Activated naive CD4-positive, alpha-beta T cell treated with Interleukin-2 at 50 U/mL for 16 hours (primary cell): ENCODE data around the gene NPBWR2.

Source experiments
- DNase-seq: peaks from one replicate; pipeline ENCODE4 v3.0.0-alpha.2; 2020

NPBWR2 gene

DNA sequence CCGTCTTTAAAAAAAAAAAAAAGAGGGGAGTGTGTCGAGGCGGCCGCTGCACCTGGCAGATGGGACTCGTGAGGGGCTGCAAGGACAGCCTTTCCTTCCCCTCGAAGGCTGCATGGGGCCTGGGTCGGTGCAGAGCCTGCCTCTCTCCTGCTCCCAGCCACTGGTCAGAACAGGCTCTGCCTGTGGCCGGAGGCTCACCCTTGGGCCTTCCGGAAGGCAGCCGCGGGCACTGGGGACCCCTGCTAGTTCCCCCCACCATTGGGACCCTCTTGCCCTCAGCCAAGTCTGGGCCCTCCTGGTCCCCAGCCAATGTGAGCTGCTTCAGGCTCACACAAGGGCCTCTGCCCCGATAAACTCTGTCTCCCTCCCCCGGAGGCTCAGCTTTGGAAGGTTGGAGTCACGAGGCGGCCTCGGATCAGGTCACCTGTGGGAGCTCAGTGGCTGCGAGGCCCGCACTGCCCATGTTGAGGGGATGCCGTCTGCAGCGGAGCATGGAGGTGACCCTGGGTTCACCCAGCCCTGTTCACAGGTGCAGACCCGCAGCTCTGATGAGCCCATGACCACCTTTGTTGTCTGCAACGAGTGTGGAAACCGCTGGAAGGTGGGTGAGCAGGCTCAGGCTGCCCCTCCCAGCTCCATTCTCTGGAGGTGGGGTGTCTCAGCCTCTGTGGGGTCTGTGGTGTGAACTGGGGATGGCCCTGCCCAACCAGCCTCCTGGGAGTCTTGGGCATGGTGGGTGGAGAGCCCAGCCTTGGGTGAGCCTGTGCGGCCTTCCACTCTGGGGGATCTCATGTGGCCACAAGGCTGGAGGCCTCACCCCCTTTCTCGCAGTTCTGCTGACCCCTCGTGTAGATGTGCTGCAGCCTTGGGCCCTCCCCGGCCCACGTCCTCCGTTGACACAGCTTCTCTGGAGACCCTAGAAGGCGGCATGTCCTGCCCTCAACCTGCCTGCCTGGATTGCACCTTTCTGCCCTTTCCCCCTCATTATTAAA lies 35.7 kb downstream of the NPBWR2 start:
- no peak for DNase-seq

DNA sequence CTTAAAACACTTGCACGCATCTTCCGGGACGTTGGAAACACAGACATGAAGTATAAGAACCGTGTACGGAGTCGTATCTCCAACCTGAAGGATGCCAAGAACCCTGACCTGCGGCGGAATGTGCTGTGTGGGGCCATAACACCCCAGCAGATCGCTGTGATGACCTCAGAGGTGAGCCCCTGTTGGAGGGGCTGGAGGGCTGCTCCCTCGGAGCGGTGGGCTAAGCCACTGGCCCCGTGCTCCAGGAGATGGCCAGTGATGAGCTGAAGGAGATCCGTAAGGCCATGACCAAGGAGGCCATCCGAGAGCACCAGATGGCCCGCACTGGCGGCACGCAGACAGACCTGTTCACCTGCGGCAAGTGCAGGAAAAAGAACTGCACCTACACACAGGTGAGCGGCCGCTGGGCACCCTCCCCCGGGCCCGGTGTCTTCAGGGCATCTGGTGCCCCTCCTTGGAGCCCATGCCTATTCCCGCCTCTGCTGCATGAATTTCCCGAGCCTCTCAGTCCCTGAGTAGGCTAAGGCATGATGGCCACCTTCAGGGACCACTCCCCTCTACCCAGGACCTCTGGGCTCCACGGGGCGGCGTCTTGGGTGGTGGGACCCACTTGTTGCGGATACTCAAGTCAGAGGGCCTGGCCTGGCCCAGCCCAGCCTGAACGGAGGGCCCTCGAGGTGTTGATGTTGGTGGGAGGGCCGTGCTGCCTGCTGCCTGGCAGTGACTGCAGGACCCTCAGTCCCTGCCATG lies 36.9 kb downstream of the NPBWR2 start:
- no peak for DNase-seq

DNA sequence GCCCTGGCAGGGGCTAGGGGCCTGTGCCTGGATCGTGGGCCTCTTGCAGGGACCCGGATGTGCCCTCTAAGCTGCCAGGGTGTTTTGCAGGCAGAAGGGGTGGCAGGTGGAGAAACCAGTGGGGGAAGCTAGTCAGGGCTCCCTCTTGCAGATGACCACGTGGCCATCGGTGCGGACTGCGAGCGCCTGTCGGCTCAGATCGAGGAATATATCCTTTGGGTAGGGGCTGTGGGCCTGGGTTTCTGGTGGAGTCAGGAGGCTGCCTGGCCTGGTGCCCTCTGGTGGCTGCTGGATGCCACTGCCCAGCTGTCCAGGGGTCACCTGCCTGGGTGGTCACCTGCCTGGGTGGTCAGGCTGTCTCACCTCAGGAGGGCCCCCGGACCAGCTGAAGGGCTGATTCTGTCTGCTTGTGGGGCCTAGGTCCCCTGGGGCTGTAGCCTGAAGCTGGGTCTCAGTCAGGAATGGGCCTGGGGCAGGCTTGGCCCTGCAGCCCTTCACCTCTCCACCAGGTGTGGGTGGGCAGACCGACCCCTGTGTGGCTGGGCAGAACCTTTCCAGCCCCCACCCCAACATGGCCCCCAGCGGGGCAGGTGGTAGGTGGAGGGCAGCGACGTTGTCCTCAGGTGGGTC lies 37.6 kb downstream of the NPBWR2 start:
- DNase-seq = peak; percentile 29

DNA sequence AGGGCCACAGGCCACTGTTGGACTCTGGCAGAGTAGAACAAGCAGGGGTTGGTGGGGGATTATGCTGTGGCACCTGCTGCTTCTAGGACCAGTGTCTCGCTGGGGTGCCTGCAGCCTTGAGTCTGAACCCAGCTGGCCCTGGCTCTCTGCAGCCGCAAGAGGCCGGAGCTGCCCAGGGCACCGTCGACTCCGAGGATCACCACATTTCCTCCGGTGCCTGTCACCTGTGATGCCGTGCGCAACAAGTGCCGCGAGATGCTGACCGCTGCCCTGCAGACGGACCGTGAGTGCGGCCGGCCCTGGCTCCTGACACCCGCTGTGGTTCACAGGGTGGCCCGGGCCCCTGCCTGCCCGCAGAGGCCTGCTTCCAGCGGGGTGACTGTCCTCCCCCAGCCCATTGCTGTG lies 38.2 kb downstream of the NPBWR2 start:
- DNase-seq = no peak

DNA sequence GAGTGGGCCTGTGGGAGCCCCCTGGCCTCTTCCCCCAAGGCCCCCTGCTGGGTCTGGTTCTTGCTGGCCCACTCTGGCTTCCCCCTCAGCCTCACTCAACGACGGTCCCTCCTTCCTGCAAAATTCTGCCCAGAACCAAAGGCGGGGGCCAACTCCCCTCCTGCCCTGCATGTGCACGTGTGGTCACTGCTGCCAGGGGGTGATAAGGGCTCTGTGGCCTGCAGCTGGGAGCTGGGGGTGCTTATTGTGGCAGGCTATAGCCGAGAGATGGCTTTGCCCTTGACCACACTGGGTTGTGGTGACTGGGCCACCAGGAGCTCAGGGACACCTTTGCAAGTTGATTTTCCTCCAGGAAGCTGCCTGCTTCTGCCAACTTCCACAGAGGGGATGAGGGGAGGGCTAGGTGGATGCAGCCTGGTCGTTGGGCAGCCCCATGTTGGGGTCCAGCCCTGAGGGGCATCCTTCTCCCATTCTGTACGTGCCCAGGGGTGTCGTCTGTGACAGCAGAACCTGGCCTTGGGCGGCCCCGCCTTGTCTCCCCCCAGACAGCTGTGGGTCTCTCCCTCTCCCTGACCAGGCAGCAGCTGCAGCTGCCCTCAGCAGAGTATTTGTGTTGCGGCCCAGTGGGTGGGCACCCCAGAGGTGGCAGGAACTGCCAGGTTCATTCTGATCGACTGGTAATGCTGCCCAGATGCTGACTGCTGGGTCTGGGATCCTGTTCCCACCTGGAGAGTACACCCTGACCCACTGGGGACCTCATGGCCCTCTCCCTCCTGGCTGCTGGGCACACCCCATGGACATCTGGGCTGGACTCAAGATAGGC lies 38.8 kb downstream of the NPBWR2 start:
- DNase-seq = no peak

DNA sequence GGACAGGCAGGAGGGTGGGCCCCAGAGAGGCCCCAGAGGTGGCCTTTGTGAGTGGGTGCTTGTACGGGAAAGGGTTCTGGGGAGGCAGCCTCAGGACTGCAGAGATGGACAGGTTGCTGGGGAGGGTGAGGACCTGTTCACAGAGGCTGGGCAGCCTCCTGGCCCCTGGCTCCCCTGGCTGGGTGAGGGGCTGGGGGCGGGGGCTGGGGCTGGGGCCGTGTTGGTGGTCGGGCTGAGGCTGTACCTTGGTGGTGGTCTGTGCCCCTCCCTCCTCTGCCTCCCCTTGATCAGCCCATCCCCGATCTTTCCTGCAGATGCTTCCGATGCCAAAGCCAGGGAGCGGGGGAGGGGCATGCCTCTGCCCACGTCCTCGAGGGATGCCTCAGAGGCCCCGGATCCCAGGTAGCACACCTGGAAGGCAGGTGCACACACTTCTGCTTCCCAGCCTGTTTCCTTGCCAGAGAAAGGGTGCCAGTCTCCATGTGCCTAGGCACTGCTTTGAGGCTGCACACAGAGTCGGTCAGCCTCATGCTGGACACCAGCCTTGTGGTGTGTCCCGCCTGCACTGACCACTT lies 39.5 kb downstream of the NPBWR2 start:
- no peak for DNase-seq

DNA sequence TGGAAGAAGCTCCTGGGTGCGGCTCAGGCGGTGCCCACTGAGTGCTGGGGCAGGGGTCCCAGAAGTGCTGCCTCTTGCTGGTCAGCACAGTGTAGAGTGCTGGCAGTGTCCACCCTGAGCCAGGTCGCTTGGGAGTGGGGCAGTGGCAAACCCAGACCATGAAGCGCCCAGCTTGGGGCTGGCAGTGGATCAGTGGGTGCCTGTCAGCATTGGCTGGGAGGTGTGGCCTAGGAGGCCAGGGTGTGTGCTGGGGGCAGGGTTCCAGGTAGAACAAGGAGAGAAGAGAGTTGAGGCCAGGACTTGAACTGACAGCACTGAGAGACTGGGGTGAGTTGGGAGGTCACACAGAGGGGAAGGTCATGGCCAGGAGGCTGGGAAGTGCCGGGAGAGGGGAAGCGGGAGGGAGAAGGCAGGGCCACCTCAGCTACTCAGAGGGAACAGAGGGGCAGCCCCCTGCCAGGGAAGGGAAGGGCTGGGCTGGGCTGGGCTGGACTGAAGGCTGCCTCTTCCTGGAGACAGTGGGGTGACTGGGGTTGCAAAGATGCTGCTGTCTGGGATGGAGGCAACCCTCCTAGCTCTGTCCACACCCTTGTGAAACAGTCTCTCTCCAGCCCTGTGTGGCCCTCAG lies 40.2 kb downstream of the NPBWR2 start:
- no peak for DNase-seq

DNA sequence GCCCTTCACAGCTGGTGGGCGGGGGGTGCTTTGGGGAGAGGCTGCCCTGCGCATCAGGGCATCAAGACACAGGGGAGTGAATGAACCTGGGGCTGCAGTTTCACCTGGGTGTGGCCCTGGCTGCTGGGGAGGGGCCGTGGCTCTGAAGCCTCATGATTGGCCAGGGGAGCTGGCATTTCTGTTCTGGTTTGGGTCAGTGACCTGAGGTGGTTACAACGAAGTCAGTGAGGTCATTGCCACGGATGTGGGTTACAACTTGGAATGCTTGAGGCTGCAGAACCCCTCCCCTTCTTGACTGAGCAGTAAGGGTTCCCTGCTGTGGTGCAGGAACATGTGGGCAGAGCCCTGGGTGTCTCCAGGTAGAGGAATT lies 41.4 kb downstream of the NPBWR2 start:
- peak; percentile 48 for DNase-seq

DNA sequence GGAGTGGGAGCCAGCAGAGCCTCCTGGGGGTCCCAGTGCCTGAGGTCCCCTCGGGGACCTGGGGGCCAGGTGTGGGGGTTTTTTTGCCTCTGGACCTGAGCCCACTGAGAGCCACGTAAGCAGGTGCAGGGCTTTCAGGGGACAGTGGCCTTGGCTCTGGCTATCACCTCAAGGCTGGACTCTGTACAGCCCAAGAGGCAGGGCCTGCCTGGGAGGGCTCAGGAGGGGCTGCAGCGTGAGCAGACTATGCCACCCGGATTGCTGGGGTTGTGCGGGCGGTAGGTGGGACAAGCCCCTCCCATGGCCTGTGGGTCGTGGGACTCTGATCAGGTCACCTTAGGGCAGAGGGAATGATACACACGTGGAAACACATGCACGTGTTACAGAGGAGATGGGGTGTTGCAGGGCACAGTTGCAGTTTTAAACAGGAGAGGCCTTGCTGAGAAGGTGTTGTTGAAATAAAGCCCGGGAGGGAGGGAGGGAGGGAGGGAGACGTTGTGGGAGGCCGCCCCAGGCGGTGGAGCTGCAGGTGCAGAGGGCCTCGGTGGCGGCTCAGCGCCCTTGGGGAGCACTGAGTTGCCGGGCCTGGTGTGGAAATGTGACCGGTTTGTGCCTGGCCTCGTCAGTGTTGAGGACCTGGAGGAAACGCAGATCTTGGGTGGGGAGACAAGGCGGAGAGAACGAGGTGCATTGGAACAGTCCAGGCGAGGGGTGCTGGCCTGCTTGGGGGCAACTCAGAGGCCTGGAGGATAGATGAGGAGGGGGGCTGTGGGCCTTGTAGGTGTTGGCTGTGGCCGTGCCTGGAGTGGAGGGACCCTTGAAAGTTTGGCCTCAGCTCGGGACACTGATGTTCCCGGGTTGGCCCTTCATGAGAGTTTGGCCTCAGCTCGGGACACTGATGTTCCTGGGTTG lies 42.0 kb downstream of the NPBWR2 start:
- no peak for DNase-seq

DNA sequence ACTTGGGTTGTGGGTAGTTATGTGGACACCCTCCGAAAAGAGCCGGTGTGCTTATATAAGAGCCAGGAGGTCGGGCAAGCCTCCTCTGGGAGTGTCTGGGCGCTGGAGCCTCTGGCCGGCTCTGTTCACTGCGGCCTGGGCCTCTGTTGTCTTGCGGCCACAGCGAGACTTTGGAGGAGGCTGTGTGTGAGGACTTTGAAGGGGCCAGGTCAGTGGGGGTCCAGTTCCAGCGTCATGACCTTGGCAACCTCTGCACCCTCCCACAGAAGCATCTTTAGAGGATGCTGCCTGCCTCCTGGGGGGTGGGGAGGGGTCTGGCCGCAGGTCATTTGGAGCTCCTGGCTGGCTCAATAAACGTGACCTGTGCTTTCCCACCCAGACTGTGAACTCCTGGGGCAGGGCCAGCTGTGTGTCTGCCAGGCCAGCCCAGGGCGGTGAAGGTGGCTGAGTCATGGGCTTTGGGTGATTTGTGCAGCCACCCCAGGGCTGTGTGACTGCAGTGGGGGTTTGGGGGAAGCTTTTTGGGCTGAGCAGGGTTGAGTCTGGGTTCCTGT lies 43.1 kb downstream of the NPBWR2 start:
- no peak for DNase-seq

DNA sequence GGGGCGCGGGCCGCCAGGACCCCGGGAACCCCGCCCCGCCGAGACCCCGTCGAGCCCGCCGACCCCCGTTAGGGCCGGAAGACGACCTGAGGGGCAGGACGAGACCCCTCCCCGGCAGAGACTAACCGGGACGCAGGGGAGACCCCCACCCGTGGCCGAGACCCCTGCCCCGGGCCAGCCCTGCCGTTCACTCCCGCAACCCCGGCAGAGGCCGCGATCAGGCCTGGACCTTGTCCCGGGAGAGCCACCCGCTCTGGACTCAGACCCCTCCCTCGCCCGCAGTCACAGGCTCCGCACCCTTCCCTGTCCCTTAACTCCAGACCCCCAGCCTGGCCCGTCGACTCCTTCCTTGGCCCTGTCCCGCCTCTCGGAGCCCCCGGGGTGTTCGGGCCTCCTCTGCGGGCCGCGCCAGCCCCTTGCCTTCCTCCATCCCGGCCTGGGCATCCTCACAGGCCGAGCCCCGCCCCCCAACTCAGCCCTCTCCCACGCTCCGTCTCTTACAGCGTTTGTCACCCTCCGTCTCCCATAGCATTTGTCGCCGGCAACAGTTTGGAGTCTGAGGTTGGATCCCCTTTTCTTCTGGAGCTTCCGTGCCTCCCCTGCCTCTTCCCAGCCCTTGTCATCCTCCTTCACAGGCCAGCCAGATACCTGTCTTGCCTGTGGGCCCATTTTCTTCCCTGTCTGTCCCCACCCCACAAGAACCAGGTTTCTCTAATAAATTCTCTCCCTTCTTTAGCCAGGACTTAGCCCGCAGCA lies 43.8 kb downstream of the NPBWR2 start:
- peak; percentile 50 for DNase-seq

DNA sequence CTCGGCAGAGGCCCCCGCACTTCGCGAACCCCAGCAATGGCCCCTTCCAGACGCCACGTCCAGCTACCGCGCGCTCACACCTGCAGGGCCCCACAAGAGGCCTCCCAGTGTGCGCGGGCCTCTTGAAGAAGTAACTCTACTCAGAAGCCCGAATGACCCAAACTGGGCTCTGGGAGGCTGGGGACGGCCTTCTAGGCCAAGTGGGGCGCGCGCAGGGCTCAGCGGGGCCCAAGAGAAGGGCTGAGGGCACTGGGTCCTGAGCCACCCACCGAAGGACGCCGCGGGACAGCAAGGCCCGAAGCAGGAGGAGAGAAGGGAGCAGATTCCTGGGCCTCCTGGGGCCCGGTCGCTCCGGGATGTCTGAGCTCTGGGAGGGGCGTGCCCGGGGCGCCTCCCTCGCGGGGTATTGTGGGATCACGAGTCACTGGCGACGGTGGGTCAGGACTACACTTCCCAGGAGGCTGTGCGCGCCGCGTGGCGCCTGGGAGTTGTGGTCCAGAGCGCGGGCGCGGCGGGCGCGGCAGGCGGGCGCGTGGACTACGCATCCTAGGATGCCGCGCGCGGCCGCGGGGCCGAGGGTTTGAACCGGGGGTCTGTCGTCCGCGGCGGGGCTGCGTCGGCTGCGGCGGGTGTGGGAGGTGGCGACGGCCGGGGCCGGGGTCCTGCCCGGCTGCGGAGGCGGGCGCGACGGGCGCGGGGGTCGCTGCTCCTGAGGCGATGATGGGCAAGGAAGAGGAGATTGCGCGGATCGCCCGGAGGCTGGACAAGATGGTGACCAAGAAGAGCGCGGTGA lies 44.6 kb downstream of the NPBWR2 start, which contains the start of gene TCEA2:
TSS of gene TCEA2 (plus strand) at position 603 of the 793 bp plus-strand sequence. CDS start at position 718, 115 bp downstream.
- DNase-seq = peak; percentile 95

DNA sequence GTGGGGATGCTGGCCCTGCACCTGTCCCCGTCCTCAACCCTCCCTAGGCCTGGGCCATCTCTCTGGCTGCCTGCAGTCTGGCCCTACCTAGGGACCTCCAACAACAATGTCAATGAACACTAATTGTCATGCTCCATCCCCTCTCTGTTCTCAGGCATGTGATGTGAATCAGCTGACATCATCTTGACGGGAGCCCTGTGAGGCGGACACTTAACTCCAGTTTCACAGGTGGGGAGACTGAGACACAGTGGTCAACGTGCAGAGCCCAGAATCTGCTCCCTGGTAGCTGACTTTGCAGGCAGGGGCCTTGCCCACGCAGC lies 45.1 kb downstream of the NPBWR2 start:
- DNase-seq = no peak

DNA sequence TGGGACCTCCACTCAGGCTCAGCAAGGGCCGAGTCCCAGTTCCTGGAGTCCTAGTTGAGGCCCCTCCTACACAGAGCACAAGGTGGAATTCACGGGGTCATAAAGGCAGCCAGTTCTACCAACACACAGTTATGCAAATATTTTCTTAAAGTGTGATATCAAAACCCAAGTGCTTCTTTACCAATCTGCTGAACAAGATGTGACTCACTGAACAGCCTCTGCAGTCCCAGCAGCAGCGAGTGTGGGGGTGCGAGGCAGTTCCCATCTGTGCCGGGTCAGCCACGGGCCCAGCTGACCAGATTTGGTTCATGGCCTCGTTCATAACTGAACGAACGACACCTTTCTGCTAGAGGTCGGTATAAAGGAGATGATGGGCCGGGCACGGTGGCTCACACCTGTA lies 48.8 kb downstream of the NPBWR2 start:
- no peak for DNase-seq

DNA sequence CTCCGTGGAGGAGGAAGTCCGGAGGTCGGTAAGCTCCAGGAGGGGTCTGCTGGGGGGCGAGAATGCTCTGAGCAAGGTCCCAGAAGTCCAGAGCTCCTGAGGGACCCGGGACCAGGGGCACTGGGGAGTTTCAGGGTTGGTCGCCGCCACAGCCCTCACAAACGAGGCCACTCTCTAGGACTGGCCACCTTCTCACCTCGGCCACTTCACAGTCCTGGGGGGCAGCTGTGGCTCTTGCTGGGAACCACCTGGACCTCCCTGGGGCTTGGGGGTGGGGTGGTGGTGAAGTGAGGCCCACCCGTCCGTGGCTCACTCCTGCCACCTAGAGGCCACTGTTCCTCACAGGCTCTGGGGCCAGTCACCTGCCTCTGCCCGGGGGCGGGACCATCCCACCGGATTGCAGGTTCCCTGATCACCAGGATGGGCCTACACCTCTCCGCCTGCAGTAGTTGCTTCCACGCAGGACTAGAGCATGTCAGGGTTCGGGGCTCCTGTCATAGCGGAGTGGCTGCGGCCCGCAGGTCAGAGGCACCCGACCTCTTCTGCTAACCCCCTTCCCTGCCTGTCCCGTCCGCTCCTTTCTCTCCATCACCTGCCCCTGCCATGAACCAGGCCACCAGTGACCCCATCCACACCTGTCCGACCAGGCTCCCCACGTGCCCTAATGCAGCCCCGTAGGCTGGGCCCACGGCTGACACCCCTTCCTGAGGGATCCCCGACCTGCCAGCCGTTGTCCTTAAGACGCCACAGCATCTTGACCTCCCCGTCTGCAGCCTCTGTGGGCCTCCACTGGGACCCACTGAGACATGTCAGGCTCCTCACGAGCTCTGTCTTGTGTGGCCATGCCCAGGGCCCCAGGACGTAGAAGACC lies 49.5 kb downstream of the NPBWR2 start:
- DNase-seq = peak; percentile 82

DNA sequence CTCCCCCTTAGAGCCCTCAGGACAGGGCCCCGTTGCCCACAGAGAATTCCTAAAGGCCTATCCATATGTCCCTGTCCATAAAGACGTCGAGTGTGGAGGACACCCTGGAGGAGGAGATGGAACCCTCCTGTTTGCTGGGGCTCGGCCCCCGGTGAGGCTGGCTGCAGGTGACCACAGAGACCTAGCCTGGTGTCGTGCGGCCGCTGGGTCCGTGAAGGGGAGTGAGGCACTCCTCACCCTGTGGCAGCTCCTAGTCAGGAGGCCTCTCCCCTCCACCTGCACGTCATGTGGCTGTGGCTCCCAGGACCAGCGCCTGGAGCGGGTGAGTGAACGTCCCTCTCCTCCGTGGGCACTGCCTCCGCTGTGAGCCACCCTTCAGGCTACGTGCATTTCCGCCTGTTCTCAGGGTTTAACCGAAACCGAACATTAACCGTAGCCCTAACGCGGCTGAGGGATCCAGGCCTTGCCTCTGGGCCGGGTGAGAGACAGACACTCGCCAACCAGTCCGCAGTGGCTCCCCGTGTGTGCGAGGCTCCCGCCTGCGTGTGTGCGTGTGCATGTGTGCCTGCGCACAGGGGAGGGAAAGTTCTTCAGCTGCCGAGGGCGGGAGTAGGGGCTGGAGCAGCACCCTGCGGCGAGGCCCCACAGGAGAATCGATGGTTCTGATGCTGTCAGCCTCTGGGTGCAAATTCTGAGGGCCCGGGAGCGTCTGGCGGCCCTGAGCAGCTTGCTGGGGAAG lies 50.3 kb downstream of the NPBWR2 start:
- no peak for DNase-seq

DNA sequence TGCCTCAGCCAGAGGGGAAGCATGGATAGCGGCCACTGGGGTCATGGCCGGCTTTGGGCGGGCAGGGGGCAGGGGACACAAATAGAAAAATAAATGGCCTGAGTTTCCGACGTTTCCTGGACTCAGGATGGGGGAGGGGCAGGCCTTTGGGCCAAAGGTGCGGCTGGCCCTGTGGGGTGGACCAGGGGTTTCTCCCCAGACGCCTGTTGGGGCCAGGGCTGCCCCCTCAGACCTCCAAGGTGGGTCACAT lies 50.8 kb downstream of the NPBWR2 start:
- DNase-seq = no peak
